ENCODE data around the gene BARHL2.

Gene BARHL2

GRCh38 chr1:90716552-90717355 lies at the start of gene BARHL2:
BARHL2 (minus strand) TSS chr1:90717302; CDS start chr1:90717195, 107 bp downstream.
- peak; percentile 15 for DNase-seq

- no peak for DNase-seq
Observed at GRCh38 chr1:90763930-90764329, 46.8 kb upstream of the BARHL2 start.

DNA sequence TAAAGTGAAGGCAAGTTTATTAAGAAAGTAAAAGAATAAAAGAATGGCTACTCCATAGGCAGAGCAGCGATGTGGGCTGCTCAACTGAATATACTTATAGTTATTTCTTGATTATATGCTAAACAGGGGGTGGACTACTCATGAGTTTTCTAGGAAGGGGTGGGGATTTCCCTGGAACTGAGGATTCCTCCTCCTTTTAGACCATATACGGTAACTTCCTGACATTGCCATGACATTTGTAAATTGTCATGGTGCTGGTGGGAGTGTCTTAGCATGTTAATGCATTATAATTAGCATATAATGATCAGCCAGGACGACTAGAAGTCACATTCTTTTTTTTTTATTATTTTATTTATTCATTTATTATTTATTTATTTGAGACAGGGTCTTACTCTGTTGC lies 46.4 kb upstream of the BARHL2 start:
- no peak for DNase-seq

DNA sequence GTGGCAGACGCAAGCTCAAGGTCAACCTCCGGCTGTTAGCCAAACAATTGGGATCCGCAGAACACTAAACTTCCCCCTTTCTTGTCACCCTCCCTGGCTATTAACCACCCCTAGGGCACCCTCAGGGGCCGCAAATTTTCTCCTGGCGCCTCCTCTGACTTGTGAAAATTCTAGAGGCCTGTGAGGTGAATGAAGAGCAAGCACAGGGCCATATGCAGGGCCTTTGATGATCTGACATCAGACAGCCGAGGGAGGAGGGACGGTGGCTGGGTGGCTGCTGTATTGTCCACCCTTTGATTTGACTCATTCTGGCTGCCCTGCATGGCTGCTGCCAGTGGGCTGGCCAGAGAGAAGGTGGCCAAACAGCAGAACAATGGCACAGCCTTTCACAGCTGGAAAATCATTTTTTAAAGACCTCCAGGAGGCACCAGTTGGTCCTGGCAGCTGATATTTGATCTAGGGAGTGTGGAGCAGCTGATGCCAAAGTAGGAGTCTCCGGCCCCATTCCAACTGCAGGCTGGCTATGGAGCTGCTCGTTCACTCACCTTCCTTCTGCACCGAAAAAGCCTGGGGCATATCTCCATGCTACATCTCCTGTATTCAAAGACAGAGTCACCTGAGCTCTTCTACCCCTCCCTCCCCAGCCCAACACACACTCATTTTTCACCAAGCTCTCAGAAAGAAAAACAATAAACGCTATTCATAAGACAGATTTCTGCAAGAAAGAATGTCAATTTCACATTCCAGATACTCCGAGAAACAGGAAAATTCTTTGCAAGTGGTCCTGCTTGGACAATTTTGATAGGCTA lies 44.9 kb upstream of the BARHL2 start:
- DNase-seq, result no peak

DNA sequence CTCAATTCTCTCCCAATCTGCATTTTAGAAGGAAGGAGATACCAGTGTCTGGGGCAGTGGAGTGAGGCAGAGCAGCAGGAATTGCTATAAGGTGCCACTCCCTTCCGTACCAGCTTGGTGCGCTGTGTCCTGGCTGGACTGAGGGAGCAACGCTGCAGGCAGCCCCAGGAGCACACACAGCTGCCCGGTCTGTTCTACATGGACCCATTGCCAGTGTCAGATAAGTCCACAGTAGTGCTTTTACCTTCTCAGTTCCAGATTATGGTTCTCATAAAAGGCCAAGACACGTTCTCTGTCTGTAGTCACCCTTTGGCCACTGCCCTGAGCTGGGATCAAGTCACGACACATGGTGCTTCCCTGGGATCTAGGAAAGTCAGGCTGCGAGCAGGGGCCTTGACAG lies 44.1 kb upstream of the BARHL2 start:
- DNase-seq, result no peak

- no peak for DNase-seq
Observed at GRCh38 chr1:90753556-90753955, 36.5 kb upstream of the BARHL2 start.

GRCh38 chr1:90748668-90749067 lies 31.6 kb upstream of the BARHL2 start:
- DNase-seq, result no peak

DNA sequence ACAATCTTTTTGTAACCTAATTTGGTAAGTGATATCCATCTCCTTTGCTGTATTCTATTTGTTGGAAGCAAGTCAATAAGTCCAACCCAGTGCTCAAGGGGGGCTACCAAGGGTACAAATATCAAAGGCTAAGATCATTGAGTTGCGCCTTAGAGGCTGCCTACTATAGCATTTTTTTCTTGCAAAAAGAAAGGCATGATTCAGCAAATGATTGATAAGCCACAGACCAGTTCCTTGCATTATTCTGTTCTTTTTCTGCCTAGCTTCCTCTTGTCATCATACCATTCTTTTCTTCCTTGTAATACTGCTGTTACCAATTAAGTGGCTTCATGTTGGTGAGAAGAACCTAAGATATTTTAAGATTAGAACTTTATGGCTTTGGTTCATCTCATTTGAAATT lies 29.8 kb upstream of the BARHL2 start:
- DNase-seq, result no peak

GRCh38 chr1:90745972-90746371 lies 28.9 kb upstream of the BARHL2 start:
- DNase-seq, result no peak

GRCh38 chr1:90732136-90732535 lies 15.0 kb upstream of the BARHL2 start:
- no peak for DNase-seq

- DNase-seq, result no peak
Observed at GRCh38 chr1:90731382-90732050, 14.4 kb upstream of the BARHL2 start.

GRCh38 chr1:90730243-90731022 lies 13.3 kb upstream of the BARHL2 start:
- no peak for DNase-seq

- DNase-seq, result no peak
Observed at GRCh38 chr1:90729504-90730242, 12.6 kb upstream of the BARHL2 start.

DNA sequence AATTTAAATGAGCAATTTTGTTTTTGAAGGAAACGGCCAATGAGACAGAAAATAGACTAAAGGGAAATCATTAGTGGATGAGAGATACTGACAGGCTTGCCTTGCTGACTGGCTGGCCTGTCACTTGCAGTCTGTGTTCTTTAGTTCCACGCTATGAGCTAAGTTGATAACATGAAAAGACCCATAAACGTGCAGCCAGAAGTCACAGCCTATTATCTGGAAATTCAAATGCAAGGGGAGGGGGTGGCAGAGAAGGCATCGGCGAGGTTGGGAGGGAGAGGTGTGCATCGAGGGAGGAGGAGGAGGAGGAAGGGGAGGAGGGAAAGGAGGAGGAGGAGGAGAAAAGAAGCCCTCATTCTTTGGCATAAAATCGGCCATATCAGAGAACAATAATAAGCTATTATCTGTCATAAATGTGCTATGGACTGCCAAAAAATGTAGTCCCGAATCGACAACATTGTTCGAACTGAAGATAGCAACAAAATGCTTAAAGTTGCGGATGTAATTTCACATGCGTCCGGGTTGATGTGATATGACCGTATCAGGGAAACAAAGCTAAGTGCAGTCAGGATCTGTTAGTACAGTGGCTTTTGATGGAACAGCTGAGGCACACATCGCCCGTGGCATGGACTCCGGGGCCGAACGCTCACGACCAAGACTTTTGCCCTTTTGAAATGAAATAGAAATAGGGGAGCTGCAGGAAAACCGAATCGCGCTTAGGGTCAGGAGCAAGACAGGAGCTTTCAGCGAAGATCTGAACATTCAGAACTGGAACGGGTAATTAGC lies 11.6 kb upstream of the BARHL2 start:
- no peak for DNase-seq

GRCh38 chr1:90727917-90728501 lies 10.9 kb upstream of the BARHL2 start:
- no peak for DNase-seq

DNA sequence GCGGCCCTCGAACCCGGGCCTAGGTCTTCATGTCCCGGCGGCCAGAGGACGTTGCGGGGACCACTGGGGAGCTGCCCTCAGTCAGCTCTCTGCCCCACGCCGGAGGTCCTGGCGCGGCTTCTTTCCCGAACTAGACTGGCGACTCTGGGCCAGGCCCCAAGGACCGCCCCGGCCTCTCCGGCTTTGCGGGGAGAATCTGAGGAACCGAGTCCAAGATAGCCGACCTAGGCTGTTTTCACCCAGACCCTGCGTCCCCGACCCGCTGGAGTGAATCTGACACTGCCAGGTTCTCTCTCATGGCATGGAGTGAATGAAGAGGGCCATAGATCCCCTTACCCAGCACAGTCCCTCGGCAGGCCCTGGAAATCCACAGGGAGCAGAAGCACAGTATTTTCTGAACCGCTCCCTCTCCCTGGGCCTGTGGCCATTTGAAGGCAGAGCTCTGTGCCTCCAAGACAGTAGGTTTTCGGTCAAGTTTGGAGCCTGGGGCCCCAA lies 9.9 kb upstream of the BARHL2 start:
- no peak for DNase-seq

DNA sequence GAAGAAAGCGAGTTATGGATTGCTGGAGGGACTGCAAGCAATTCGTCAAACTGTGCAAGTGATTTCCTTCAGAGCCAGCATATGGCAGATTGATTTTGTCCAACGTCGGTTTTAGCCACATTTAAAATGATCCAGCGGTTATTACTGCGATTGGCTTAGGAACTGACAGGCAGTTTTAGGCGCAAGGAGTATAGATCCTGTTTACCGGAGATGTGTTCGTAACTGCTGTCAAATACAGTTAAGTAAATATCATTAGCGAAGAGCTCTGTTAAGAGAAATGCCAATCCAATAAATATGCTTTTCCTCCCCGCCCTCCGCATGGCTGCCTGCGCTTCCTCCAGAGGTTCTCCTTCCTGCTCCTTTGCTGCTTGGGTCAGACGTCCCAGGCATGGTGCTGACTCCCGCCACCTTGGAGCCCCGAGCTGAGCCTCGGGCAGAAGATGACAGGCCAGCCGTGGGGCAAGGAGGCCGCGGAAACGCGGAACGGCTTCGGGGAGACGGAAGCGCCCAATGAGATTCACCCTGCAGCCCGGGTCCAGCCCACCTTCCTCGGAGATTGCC lies 9.4 kb upstream of the BARHL2 start:
- no peak for DNase-seq

- no peak for DNase-seq
Observed at GRCh38 chr1:90725657-90726424, 8.7 kb upstream of the BARHL2 start.

GRCh38 chr1:90724926-90725656 lies 8.0 kb upstream of the BARHL2 start:
- DNase-seq, result no peak

All from NCI-H510A (cell line).